ENCODE data around the gene OR4C45. TPM values are rescaled to one million over a fixed set of nuclear protein-coding genes. Genes with fewer than 3 reads are reported as not detected.
A peak's percentile ranks its signal among the peaks of the same experiment; 100 is the strongest.
"Not testable (repeated sequence)": the region's sequence is repeated elsewhere in the genome, so short reads cannot be mapped to it uniquely, and the experiment has no call there.

Gene OR4C45
- not detected for total RNA-seq
- polyA plus RNA-seq: not detected

DNA sequence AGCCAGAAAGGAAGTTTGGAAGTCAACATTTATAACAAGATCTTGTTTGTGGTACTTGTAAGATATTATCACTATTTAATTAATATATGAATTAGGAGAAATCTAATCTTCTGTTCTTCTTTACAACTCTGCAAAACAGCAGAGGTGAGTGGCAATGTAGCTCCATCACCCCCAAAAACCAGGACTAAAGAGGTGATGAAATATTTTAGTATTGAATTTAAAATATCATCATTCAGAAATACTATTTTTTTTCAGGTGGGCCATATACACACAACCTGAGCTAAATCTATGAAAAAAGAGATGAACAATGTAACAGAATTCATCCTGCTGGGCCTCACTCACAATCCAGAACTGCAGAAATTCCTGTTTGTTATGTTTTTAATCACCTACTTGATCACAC lies at the start of gene OR4C45:
Gene OR4C45, plus strand, starts transcription at position 301 of the 400 bp plus-strand sequence.
- Histone ChIP-seq H3K4me3 (no peak within 1 kb of the TSS), H3K4me1 (no peaks in the 10 kb centered on the region), H3K9me3 (no peaks in the 10 kb centered on the region), H3K27ac (no peak within 1 kb of the TSS), H3K27me3 (no peaks in the 10 kb centered on the region), H3K36me3 (no peaks in the 10 kb centered on the region)
- DNase-seq (no peak), FAIRE-seq (no peak), ATAC-seq (no peak)
- no peak for TF ChIP-seq CTCF (IDR thresholded peaks at IDR 0.05)
- intact Hi-C loops (cut with DNase I): no loop called here

DNA sequence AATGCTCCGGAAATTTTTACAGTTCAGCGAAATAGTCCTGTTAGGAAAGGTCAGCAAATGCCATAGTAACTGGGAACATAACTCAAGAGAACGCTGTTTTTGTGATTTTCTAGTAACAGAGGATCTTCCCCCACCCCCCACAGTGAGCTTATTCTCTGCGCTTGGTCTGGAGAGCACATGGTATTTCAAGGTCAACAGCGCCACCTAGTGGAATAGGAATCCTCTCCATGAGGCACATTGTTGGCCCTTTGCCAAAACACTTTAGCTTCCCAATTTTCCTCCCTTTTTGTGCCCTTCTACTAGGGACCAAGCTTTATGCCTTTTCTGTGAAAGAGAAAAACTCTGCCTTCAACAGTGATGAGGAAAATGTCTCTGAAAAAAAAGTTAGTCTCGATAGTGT lies 37.1 kb upstream of the OR4C45 start:
- Histone ChIP-seq H3K4me3 (no peak overlapping the region), H3K27me3 (no peaks in the 10 kb centered on the region), H3K4me1 (no peaks in the 10 kb centered on the region), H3K36me3 (no peaks in the 10 kb centered on the region), H3K9me3 (no peaks in the 10 kb centered on the region), H3K27ac (no peak overlapping the region)
- peak; percentile 30 to 62 (median 38) for TF ChIP-seq CTCF (IDR thresholded peaks at IDR 0.05)
- DNase-seq (peak in 4 of 6 donors; percentile 43 to 71 (median 59)), FAIRE-seq (no peak), ATAC-seq (peak; percentile 56 to 72 (median 66))
- 29 to 32% methylated on average over 6 of the region's 6 CpGs for WGBS, 2 donors
- intact Hi-C loops (cut with DNase I): no loop called here

GRCh38 chr11:50030193-50030592 lies 2.5 kb upstream of the OR4C45 start:
- no peak overlapping the region for H3K4me3 ChIP-seq
- no peaks in the 10 kb centered on the region for H3K9me3 ChIP-seq
- H3K27ac ChIP-seq: no peak overlapping the region
- no peak for TF ChIP-seq CTCF (IDR thresholded peaks at IDR 0.05)
- no peaks in the 10 kb centered on the region for H3K27me3 ChIP-seq
- WGBS, 2 donors: 21 to 29% methylated on average over 1 of the region's 1 CpG
- intact Hi-C loops (cut with DNase I): no loop called here
- H3K4me1 ChIP-seq: no peaks in the 10 kb centered on the region
- H3K36me3 ChIP-seq: no peaks in the 10 kb centered on the region
- FAIRE-seq (no peak), DNase-seq (no peak), ATAC-seq (no peak)

GRCh38 chr11:50036239-50036638 lies 3.6 kb downstream of the OR4C45 start:
- DNase-seq; H3K27ac ChIP-seq; H3K4me3 ChIP-seq; H3K4me1 ChIP-seq; H3K36me3 ChIP-seq; H3K9me3 ChIP-seq; FAIRE-seq; ATAC-seq; H3K27me3 ChIP-seq; intact Hi-C loops (cut with DNase I): not testable (repeated sequence)

GRCh38 chr11:50037251-50037650 lies 4.6 kb downstream of the OR4C45 start:
- intact Hi-C loops (cut with DNase I): no loop called here
- no peaks in the 10 kb centered on the region for H3K4me1 ChIP-seq
- TF ChIP-seq CTCF (IDR thresholded peaks at IDR 0.05): no peak
- no peaks in the 10 kb centered on the region for H3K9me3 ChIP-seq
- DNase-seq: no peak
- no peak for FAIRE-seq
- no peaks in the 10 kb centered on the region for H3K27me3 ChIP-seq
- H3K27ac ChIP-seq: no peak overlapping the region
- ATAC-seq: no peak
- 34 to 54% methylated on average over 1 of the region's 1 CpG for WGBS, 2 donors
- H3K36me3 ChIP-seq: no peaks in the 10 kb centered on the region
- H3K4me3 ChIP-seq: no peak overlapping the region

GRCh38 chr11:50044647-50045046 lies 12.0 kb downstream of the OR4C45 start:
- TF ChIP-seq CTCF (IDR thresholded peaks at IDR 0.05): no peak
- no peak overlapping the region for H3K4me3 ChIP-seq
- intact Hi-C loops (cut with DNase I): no loop called here
- H3K27me3 ChIP-seq: no peaks in the 10 kb centered on the region
- 84 to 94% methylated on average over 2 of the region's 2 CpGs for WGBS, 2 donors
- ATAC-seq: no peak
- peaks cover 0 to 4% (median 0%) of the 10 kb centered on the region in 3 donors for H3K4me1 ChIP-seq
- FAIRE-seq: no peak
- no peaks in the 10 kb centered on the region for H3K9me3 ChIP-seq
- no peaks in the 10 kb centered on the region for H3K36me3 ChIP-seq
- no peak for DNase-seq
- no peak overlapping the region for H3K27ac ChIP-seq

DNA sequence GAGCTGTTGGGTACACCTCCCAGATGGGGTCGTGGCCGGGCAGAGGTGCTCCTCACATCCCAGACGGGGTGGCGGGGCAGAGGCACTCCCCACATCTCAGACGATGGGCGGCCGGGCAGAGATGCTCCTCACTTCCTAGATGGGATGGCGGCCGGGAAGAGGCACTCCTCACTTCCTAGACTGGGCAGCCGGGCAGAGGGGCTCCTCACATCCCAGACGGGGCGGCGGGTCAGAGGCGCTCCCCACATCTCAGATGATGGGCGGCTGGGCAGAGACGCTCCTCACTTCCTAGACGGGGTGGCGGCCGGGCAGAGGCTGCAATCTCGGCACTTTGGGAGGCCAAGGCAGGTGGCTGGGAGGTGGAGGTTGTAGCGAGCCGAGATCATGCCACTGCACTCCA lies 30.4 kb downstream of the OR4C45 start:
- H3K27ac ChIP-seq; H3K4me3 ChIP-seq; H3K27me3 ChIP-seq; intact Hi-C loops (cut with DNase I); ATAC-seq; H3K4me1 ChIP-seq; H3K9me3 ChIP-seq; FAIRE-seq; DNase-seq; H3K36me3 ChIP-seq: not testable (repeated sequence)
- WGBS, 2 donors: 76 to 86% methylated on average over 21 to 22 of the region's 22 CpGs
